SK-N-SH treated with all-trans-retinoic acid at 6 μM for 48 hours (cell line): ENCODE measurements around the gene FETUB.

Experiments
- ATAC-seq: fragments of 200-7000 bp; cut with Tn5 transposase; 3 replicates; pipeline ENCODE4 v1.9.1; 2020; ENCODE audit warnings: mild to moderate bottlenecking, moderate library complexity
- ARNTL ChIP-seq: fragments of 450-650 bp; formaldehyde crosslinking; IDR thresholded peaks from 2 replicates; pipeline ENCODE4 v1.5.0; 2020; ENCODE audit warnings: low read depth, mild to moderate bottlenecking, moderate library complexity, borderline replicate concordance
- BACH2 ChIP-seq: fragments of 250-450 bp; sonication (Bioruptor Pico); IDR thresholded peaks from 2 replicates; pipeline ENCODE4 v1.9.0; 2021; ENCODE audit warnings: mild to moderate bottlenecking, borderline replicate concordance
- CSDC2 ChIP-seq: fragments of 250-450 bp; sonication (Bioruptor Pico); IDR thresholded peaks from 2 replicates; pipeline ENCODE4 v1.5.0; 2020; ENCODE audit warnings: mild to moderate bottlenecking, moderate library complexity
- ESRRG ChIP-seq: fragments of 250-450 bp; sonication (Bioruptor Pico); IDR thresholded peaks from 2 replicates; pipeline ENCODE4 v1.6.1; 2021; ENCODE audit warnings: mild to moderate bottlenecking
- GLIS3 ChIP-seq: fragments of 250-450 bp; sonication (Bioruptor Pico); IDR thresholded peaks from 2 replicates; pipeline ENCODE4 v1.5.0; 2020; ENCODE audit warnings: mild to moderate bottlenecking, moderate library complexity
- ISL1 ChIP-seq: fragments of 250-450 bp; sonication (Bioruptor Pico); IDR thresholded peaks from 2 replicates; pipeline ENCODE4 v2.1.2; 2022; ENCODE audit warnings: mild to moderate bottlenecking, moderate library complexity
- OSR1 ChIP-seq: fragments of 250-450 bp; sonication (Bioruptor Pico); IDR thresholded peaks from 2 replicates; pipeline ENCODE4 v1.8.0; 2022; ENCODE audit warnings: moderate library complexity, mild to moderate bottlenecking, inconsistent platforms
- PPARA ChIP-seq: fragments of 250-450 bp; sonication (Bioruptor Pico); IDR thresholded peaks from 2 replicates; pipeline ENCODE4 v1.5.0; 2020; ENCODE audit warnings: mild to moderate bottlenecking, borderline replicate concordance
- RARB ChIP-seq: fragments of 250-450 bp; sonication (Bioruptor Pico); IDR thresholded peaks from 2 replicates; pipeline ENCODE4 v1.8.0; 2021; ENCODE audit warnings: mild to moderate bottlenecking, moderate library complexity
- SNAI2 ChIP-seq: fragments of 250-450 bp; sonication (Bioruptor Pico); IDR thresholded peaks from 2 replicates; pipeline ENCODE4 v1.5.0; 2020; ENCODE audit warnings: mild to moderate bottlenecking, moderate library complexity
- TCF4 ChIP-seq: fragments of 250-450 bp; sonication (Bioruptor Pico); IDR thresholded peaks from 2 replicates; pipeline ENCODE4 v1.8.0; 2021; ENCODE audit warnings: mild to moderate bottlenecking, moderate library complexity, borderline replicate concordance
- TOX ChIP-seq: fragments of 250-450 bp; sonication (Bioruptor Pico); IDR thresholded peaks from 2 replicates; pipeline ENCODE4 v1.8.0; 2021; ENCODE audit warnings: mild to moderate bottlenecking, moderate library complexity, borderline replicate concordance
- ZC3H10 ChIP-seq: fragments of 250-450 bp; sonication (Bioruptor Pico); IDR thresholded peaks from 2 replicates; pipeline ENCODE4 v1.5.1; 2021; ENCODE audit warnings: mild to moderate bottlenecking, moderate library complexity
- ZFP3 ChIP-seq: fragments of 250-450 bp; sonication (Bioruptor Pico); IDR thresholded peaks from 2 replicates; pipeline ENCODE4 v1.5.0; 2020; ENCODE audit warnings: mild to moderate bottlenecking, moderate library complexity
- ZFP30 ChIP-seq: fragments of 450-650 bp; formaldehyde crosslinking; IDR thresholded peaks from 2 replicates; pipeline ENCODE4 v1.5.0; 2022; ENCODE audit warnings: mild to moderate bottlenecking, moderate library complexity
- ZNF565 ChIP-seq: fragments of 450-650 bp; formaldehyde crosslinking; conservative IDR thresholded peaks from 2 replicates; pipeline ENCODE4 v1.5.0; 2020; ENCODE audit warnings: low read depth, mild to moderate bottlenecking, moderate library complexity
- ZNF70 ChIP-seq: fragments of 450-650 bp; formaldehyde crosslinking; IDR thresholded peaks from 2 replicates; pipeline ENCODE4 v1.5.0; 2020; ENCODE audit warnings: mild to moderate bottlenecking, moderate library complexity
- ZNF8 ChIP-seq: fragments of 450-650 bp; formaldehyde crosslinking; IDR thresholded peaks from 2 replicates; pipeline ENCODE4 v1.5.0; 2020; ENCODE audit warnings: mild to moderate bottlenecking, moderate library complexity
- TF ChIP-seq, protein P1 (sequence below): fragments of 250-450 bp; sonication (Bioruptor Pico); IDR thresholded peaks from 2 replicates; pipeline ENCODE4 v1.8.0; 2020; ENCODE audit warnings: mild to moderate bottlenecking, moderate library complexity, borderline replicate concordance
- TF ChIP-seq, protein P2 (sequence below): fragments of 250-450 bp; sonication (Bioruptor Pico); IDR thresholded peaks from 2 replicates; pipeline ENCODE4 v1.5.0; 2020; ENCODE audit warnings: mild to moderate bottlenecking, moderate library complexity
- TF ChIP-seq, protein P3 (sequence below): fragments of 250-450 bp; sonication (Bioruptor Pico); IDR thresholded peaks from 2 replicates; pipeline ENCODE4 v1.8.0; 2021; ENCODE audit warnings: low read depth, mild to moderate bottlenecking, moderate library complexity, borderline replicate concordance
- TF ChIP-seq, protein P4 (sequence below): fragments of 250-450 bp; sonication (Bioruptor Pico); IDR thresholded peaks from 2 replicates; pipeline ENCODE4 v1.5.1; 2021; ENCODE audit warnings: mild to moderate bottlenecking, moderate library complexity
- TF ChIP-seq, protein P5 (sequence below): fragments of 250-450 bp; sonication (Bioruptor Pico); IDR thresholded peaks from 2 replicates; pipeline ENCODE4 v1.5.1; 2020; ENCODE audit warnings: low read depth, mild to moderate bottlenecking, moderate library complexity

The FETUB gene

DNA sequence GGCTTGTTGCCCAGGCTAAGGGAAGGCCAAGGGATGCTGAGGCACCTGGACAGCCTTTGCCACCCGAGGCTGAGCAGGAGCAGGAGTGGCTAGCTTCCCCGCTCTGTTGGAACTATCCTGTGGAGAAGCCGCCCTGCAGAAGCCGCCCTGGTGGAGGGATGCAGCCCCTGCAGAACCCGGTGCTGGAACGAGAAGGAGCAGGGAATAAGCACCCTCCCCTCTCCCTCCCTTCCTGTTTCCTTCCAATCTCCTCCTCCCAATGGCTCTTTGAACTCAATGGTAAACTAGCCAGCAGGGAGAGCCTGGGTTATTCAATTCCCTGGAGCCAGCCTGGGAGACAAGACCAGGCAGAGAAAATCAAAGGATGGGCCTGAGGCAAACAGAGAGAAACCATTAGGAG lies 13.8 kb downstream of the FETUB start:
- no peak for TF ChIP-seq ARNTL (CRISPR knock-in tag)
- TF ChIP-seq ISL1 (CRISPR knock-in tag) = no peak
- no peak for TF ChIP-seq ZNF565 (CRISPR knock-in tag)
- no peak for TF ChIP-seq ZC3H10
- TF ChIP-seq TCF4 = no peak
- no peak for TF ChIP-seq ZNF8 (CRISPR knock-in tag)
- no peak for TF ChIP-seq CSDC2 (CRISPR knock-in tag)
- TF ChIP-seq GLIS3 (CRISPR knock-in tag) = no peak
- TF ChIP-seq OSR1 (CRISPR knock-in tag) = no peak
- TF ChIP-seq RARB = no peak
- TF ChIP-seq, all 23 proteins: peak for 0
- ATAC-seq = peak; percentile 68

DNA sequence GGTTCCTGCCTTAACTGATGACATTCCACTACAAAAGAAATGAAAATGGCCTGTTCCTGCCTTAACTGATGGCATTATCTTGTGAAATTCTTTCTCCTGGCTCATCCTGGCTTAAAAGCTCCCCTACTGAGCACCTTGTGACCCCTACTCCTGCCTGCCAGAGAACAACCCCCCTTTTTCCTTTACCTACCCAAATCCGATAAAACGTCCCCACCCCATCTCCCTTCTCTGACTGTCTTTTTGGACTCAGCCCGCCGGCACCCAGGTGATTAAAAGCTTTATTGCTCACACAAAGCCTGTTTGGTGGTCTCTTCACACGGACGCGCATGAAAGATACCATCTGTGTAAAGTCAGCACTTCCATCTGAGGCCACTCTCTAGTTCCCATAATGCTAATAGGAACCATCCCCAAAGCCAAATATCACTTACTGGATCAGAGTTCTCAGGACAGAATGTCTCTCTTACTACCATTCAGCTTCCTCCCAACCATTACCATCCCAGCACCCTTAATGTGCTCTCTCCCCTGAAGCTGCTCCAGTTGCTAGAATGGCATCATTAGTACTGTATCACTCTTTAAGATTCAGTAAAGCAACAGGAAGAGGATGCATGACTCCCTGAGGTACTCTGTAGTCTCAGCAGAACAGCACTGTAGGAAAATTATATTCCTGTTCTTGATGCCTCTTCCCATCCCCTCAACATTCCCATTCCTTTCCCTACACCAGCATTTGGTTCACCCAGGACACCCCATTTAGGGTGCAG lies 23.3 kb downstream of the FETUB start:
- TF ChIP-seq RARB (no peak), ZFP30 (no peak), ZNF565 (CRISPR knock-in tag) (no peak), SNAI2 (CRISPR knock-in tag) (no peak), ZNF8 (CRISPR knock-in tag) (no peak), ZNF70 (CRISPR knock-in tag) (no peak), ISL1 (CRISPR knock-in tag) (no peak), ARNTL (CRISPR knock-in tag) (no peak), BACH2 (CRISPR knock-in tag) (no peak), GLIS3 (CRISPR knock-in tag) (no peak), CSDC2 (CRISPR knock-in tag) (no peak), ZFP3 (CRISPR knock-in tag) (no peak), ZC3H10 (no peak), TCF4 (no peak)
- TF ChIP-seq, protein P1, sequence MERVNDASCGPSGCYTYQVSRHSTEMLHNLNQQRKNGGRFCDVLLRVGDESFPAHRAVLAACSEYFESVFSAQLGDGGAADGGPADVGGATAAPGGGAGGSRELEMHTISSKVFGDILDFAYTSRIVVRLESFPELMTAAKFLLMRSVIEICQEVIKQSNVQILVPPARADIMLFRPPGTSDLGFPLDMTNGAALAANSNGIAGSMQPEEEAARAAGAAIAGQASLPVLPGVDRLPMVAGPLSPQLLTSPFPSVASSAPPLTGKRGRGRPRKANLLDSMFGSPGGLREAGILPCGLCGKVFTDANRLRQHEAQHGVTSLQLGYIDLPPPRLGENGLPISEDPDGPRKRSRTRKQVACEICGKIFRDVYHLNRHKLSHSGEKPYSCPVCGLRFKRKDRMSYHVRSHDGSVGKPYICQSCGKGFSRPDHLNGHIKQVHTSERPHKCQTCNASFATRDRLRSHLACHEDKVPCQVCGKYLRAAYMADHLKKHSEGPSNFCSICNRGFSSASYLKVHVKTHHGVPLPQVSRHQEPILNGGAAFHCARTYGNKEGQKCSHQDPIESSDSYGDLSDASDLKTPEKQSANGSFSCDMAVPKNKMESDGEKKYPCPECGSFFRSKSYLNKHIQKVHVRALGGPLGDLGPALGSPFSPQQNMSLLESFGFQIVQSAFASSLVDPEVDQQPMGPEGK = no peak
- TF ChIP-seq, protein P2, sequence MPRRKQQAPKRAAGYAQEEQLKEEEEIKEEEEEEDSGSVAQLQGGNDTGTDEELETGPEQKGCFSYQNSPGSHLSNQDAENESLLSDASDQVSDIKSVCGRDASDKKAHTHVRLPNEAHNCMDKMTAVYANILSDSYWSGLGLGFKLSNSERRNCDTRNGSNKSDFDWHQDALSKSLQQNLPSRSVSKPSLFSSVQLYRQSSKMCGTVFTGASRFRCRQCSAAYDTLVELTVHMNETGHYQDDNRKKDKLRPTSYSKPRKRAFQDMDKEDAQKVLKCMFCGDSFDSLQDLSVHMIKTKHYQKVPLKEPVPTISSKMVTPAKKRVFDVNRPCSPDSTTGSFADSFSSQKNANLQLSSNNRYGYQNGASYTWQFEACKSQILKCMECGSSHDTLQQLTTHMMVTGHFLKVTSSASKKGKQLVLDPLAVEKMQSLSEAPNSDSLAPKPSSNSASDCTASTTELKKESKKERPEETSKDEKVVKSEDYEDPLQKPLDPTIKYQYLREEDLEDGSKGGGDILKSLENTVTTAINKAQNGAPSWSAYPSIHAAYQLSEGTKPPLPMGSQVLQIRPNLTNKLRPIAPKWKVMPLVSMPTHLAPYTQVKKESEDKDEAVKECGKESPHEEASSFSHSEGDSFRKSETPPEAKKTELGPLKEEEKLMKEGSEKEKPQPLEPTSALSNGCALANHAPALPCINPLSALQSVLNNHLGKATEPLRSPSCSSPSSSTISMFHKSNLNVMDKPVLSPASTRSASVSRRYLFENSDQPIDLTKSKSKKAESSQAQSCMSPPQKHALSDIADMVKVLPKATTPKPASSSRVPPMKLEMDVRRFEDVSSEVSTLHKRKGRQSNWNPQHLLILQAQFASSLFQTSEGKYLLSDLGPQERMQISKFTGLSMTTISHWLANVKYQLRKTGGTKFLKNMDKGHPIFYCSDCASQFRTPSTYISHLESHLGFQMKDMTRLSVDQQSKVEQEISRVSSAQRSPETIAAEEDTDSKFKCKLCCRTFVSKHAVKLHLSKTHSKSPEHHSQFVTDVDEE (CRISPR knock-in tag) = no peak
- TF ChIP-seq, protein P3, sequence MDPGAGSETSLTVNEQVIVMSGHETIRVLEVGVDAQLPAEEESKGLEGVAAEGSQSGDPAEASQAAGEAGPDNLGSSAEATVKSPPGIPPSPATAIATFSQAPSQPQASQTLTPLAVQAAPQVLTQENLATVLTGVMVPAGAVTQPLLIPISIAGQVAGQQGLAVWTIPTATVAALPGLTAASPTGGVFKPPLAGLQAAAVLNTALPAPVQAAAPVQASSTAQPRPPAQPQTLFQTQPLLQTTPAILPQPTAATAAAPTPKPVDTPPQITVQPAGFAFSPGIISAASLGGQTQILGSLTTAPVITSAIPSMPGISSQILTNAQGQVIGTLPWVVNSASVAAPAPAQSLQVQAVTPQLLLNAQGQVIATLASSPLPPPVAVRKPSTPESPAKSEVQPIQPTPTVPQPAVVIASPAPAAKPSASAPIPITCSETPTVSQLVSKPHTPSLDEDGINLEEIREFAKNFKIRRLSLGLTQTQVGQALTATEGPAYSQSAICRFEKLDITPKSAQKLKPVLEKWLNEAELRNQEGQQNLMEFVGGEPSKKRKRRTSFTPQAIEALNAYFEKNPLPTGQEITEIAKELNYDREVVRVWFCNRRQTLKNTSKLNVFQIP (CRISPR knock-in tag) = no peak
- no peak for ATAC-seq

DNA sequence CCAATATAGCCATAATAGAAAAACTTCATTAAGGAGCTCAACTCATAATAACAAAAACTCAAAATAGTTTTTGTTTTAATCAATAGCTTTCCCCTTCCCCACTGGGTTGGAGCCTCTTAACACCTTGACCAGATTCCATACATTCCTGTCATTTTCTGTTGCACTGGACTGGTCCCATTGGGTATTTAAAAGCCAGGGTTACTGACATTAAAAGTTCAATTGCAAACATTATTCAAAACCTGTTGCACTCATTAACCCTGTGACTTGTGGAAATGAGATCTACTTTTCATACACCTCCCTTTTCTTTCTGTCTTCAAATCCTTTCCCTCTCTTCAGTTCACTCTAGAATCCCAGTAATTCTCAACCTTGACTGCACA lies 23.9 kb downstream of the FETUB start:
- TF ChIP-seq ZFP3 (CRISPR knock-in tag) (no peak), ZC3H10 (no peak), CSDC2 (CRISPR knock-in tag) (no peak), ISL1 (CRISPR knock-in tag) (no peak), ZNF70 (CRISPR knock-in tag) (no peak), TOX (no peak), SNAI2 (CRISPR knock-in tag) (no peak), PPARA (CRISPR knock-in tag) (no peak), ARNTL (CRISPR knock-in tag) (no peak), ESRRG (CRISPR knock-in tag) (no peak), RARB (no peak), BACH2 (CRISPR knock-in tag) (no peak), ZNF8 (CRISPR knock-in tag) (no peak), TCF4 (no peak)
- TF ChIP-seq, protein P4, sequence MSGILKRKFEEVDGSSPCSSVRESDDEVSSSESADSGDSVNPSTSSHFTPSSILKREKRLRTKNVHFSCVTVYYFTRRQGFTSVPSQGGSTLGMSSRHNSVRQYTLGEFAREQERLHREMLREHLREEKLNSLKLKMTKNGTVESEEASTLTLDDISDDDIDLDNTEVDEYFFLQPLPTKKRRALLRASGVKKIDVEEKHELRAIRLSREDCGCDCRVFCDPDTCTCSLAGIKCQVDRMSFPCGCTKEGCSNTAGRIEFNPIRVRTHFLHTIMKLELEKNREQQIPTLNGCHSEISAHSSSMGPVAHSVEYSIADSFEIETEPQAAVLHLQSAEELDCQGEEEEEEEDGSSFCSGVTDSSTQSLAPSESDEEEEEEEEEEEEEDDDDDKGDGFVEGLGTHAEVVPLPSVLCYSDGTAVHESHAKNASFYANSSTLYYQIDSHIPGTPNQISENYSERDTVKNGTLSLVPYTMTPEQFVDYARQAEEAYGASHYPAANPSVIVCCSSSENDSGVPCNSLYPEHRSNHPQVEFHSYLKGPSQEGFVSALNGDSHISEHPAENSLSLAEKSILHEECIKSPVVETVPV (CRISPR knock-in tag) = no peak
- TF ChIP-seq, protein P1 = no peak
- TF ChIP-seq, protein P3 (CRISPR knock-in tag) = no peak
- TF ChIP-seq, protein P5, sequence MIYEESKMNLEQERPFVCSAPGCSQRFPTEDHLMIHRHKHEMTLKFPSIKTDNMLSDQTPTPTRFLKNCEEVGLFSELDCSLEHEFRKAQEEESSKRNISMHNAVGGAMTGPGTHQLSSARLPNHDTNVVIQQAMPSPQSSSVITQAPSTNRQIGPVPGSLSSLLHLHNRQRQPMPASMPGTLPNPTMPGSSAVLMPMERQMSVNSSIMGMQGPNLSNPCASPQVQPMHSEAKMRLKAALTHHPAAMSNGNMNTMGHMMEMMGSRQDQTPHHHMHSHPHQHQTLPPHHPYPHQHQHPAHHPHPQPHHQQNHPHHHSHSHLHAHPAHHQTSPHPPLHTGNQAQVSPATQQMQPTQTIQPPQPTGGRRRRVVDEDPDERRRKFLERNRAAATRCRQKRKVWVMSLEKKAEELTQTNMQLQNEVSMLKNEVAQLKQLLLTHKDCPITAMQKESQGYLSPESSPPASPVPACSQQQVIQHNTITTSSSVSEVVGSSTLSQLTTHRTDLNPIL (CRISPR knock-in tag) = no peak
- no peak for ATAC-seq
